Endothelial cell of umbilical vein (primary cell): ENCODE results near the gene MTFR1L. TPM values are rescaled to one million over a fixed set of nuclear protein-coding genes. Genes with fewer than 3 reads are reported as not detected.

ENCODE experiments used
- BruUV-seq: library from RNA; stranded (reverse); fragments of 400-500 nt; replicated peaks from 2 replicates; lab custom pipeline; 2021; lab: Mats Ljungman, UMichigan
- CTCF ChIA-PET: fragments of 300-600, 350-600 bp; sonication (Branson Sonifier 250); formaldehyde crosslinking; loops from one replicate; lab custom pipeline; 2021; ENCODE audit warnings: antibody characterized with exemption, inconsistent platforms; lab: Charles Lee
- POLR2A ChIA-PET: fragments of 300-600, 350-600 bp; sonication (Branson Sonifier 250); formaldehyde crosslinking; loops from one replicate; lab custom pipeline; 2021; ENCODE audit warnings: antibody characterized with exemption, inconsistent platforms; lab: Charles Lee
- DNase-seq: peaks from one replicate; pipeline ENCODE4 v3.0.0-alpha.2; 2011; ENCODE audit warnings: low read depth, low spot score
- FAIRE-seq: peaks from 2 replicates; lab custom pipeline; 2011; peaks lifted over from hg19 to GRCh38; lab: Jason Lieb, UNC
- H2AFZ ChIP-seq: 2 replicates; pipeline ENCODE4 v1.6.0; 2012; ENCODE audit warnings: low read depth, low read length, control low read depth, inconsistent platforms
- H3K27ac ChIP-seq: 2 replicates; pipeline ENCODE4 v1.5.1; 2011; ENCODE audit warnings: low read depth, mild to moderate bottlenecking, control low read depth, low read length, moderate library complexity; ENCODE audit not compliant: insufficient read depth
- H3K27me3 ChIP-seq, 2 experiments: 2 replicates each; pipeline versions ENCODE4 v1.6.0 to v1.6.1; 2011; ENCODE audit warnings: low read length in 2 of 2, mixed read lengths in 1 of 2; ENCODE audit not compliant: control insufficient read depth in 2 of 2, insufficient read depth in 2 of 2
- H3K36me3 ChIP-seq, 2 experiments: 2 replicates in 1 of 2; 3 replicates in 1 of 2; pipeline ENCODE4 v1.5.1; 2011; ENCODE audit warnings: low read length in 2 of 2, mild to moderate bottlenecking in 1 of 2, moderate library complexity in 1 of 2; ENCODE audit not compliant: control insufficient read depth in 2 of 2, insufficient read depth in 2 of 2; ENCODE audit errors: extremely low read depth in 1 of 2
- H3K4me1 ChIP-seq: 3 replicates; pipeline ENCODE4 v1.5.1; 2011; ENCODE audit warnings: mild to moderate bottlenecking, low read length; ENCODE audit not compliant: control insufficient read depth, insufficient read depth; ENCODE audit errors: extremely low read depth
- H3K4me2 ChIP-seq: 2 replicates; pipeline ENCODE4 v1.6.1; 2011; ENCODE audit warnings: low read length, control low read depth, mixed read lengths; ENCODE audit not compliant: insufficient read depth
- H3K4me3 ChIP-seq, 3 experiments: fragments of 200-600 bp in 1 of 3; sonication (generic), shearing (Covaris generic) in 1 of 3; replicated peaks in 1 of 3; 2 replicates each; pipeline ENCODE4 v1.5.1; 2011 to 2016; ENCODE audit warnings: control low read depth in 3 of 3, low read length in 3 of 3, mild to moderate bottlenecking in 2 of 3, inconsistent platforms in 1 of 3, low read depth in 1 of 3, moderate library complexity in 1 of 3; ENCODE audit not compliant: insufficient read depth in 1 of 3
- H3K79me2 ChIP-seq: 2 replicates; pipeline ENCODE4 v1.6.0; 2012; ENCODE audit warnings: low read length, inconsistent platforms; ENCODE audit not compliant: control insufficient read depth, insufficient read depth
- H3K9ac ChIP-seq: replicated peaks from 2 replicates; pipeline ENCODE3; 2011; ENCODE audit warnings: low read length, control low read depth; ENCODE audit not compliant: insufficient read depth; ENCODE audit errors: extremely low read depth
- H3K9me1 ChIP-seq: replicated peaks from 3 replicates; pipeline ENCODE4 v1.6.0; 2011; ENCODE audit warnings: mild to moderate bottlenecking, low read length; ENCODE audit not compliant: control insufficient read depth, insufficient read depth; ENCODE audit errors: extremely low read depth
- H3K9me3 ChIP-seq: replicated peaks from 2 replicates; pipeline ENCODE4 v1.5.1; 2012; ENCODE audit warnings: low read length, inconsistent platforms; ENCODE audit not compliant: control insufficient read depth, insufficient read depth
- H4K20me1 ChIP-seq: replicated peaks from 2 replicates; pipeline ENCODE3; 2011; ENCODE audit warnings: mild to moderate bottlenecking, low read length; ENCODE audit not compliant: control insufficient read depth, insufficient read depth; ENCODE audit errors: extremely low read depth
- EZH2 ChIP-seq: IDR thresholded peaks from 2 replicates; pipeline ENCODE4 v1.6.1; 2012; ENCODE audit warnings: borderline replicate concordance, low read depth, mild to moderate bottlenecking, moderate library complexity, low read length, inconsistent platforms; ENCODE audit not compliant: severe bottlenecking
- FOS ChIP-seq: IDR thresholded peaks from 2 replicates; pipeline ENCODE4 v1.6.1; 2011; ENCODE audit warnings: mild to moderate bottlenecking, low read length, moderate library complexity, borderline replicate concordance; ENCODE audit not compliant: insufficient read depth
- JUN ChIP-seq: IDR thresholded peaks from 2 replicates; pipeline ENCODE4 v1.6.1; 2011; ENCODE audit warnings: borderline replicate concordance, low read depth; ENCODE audit not compliant: insufficient read length, insufficient read depth
- MYC ChIP-seq: IDR thresholded peaks from one replicate; pipeline ENCODE4 v1.6.1; 2011; ENCODE audit warnings: mild to moderate bottlenecking, low read depth, low read length
- POLR2A ChIP-seq: IDR thresholded peaks from 2 replicates; pipeline ENCODE4 v1.6.1; 2012; ENCODE audit warnings: low read depth, mild to moderate bottlenecking, control low read depth, low read length
- POLR2AphosphoS5 ChIP-seq: IDR thresholded peaks from 2 replicates; pipeline ENCODE4 v1.6.1; 2012; ENCODE audit warnings: low read depth, mild to moderate bottlenecking, control low read depth, low read length, moderate library complexity; ENCODE audit not compliant: insufficient read depth
- dilution Hi-C: fragments of 300-500 bp; cut with MboI; formaldehyde crosslinking; loops from one replicate; pipeline ENCODE4 v1.15.0; 2019; ENCODE audit warnings: low sequenced_read_pairs; ENCODE audit not compliant: extremely low pct_ligation_motif_present
- intact Hi-C: fragments of 100-400 bp; cut with micrococcal nuclease; formaldehyde crosslinking; loops from one replicate; pipeline ENCODE4 v1.10.0; 2022
- polyA plus RNA-seq, 4 experiments: library from polyadenylated mRNA; depleted of rRNA in 3 of 4; stranded (reverse) in 3 of 4; unstranded in 1 of 4; fragments of >200 nt; gene quantifications; 2 replicates each; pipeline versions ENCODE4 v1.2.1 to v1.2.3, GENCODE V29; 2011 to 2012; ENCODE audit warnings: missing spikeins in 1 of 4
- small RNA-seq: library from RNA; depleted of rRNA; stranded (forward); fragments of <200 nt; gene quantifications from one replicate; pipeline ENCODE3, GENCODE V24; 2012; ENCODE audit warnings: low replicate concordance, low read depth; ENCODE audit not compliant: insufficient read depth, insufficient read length
- total RNA-seq: library from RNA; stranded (reverse); gene quantifications from 2 replicates; pipeline ENCODE4 v1.2.3, GENCODE V29; 2021
- TF ChIP-seq, protein P1 (sequence below), 2 donors: IDR thresholded peaks; 1 replicate in 1 of 2; 2 replicates in 1 of 2; pipeline ENCODE4 v1.5.1; 2011; ENCODE audit warnings: low read length in 2 of 2, mild to moderate bottlenecking in 2 of 2, moderate library complexity in 2 of 2, control low read depth in 1 of 2, inconsistent platforms in 1 of 2, low read depth in 1 of 2; ENCODE audit not compliant: insufficient read depth in 1 of 2; ENCODE audit errors: extremely low read depth in 1 of 2

Gene MTFR1L
- total and polyA plus RNA-seq, 2 donors (not counting 3 experiments of a cell fraction or from before 2014, with no cell fraction given), result 34.8 to 45.5 TPM

DNA sequence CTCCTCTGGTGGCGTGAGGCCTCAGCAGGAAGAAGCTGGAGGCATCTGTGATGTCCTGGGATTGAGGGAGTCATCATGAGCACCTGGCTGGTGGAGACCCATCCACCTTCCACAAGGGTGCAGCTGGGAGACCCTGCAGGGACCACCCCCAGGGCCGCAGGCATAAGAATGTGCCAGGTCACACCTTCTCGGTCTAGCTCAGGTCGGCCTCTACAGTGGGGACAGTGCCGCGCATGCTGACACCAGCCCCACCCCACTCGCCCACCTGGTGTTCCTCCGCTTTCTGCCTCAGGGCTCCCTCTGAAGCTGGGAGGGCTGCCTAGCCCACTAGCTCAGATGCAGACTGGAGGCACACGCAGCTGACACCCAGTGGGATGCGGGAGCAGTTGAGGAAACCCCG is 61.5 kb downstream of the MTFR1L start:
- H2AFZ ChIP-seq, result no peak overlapping the region
- dilution Hi-C loops (loop anchor here (25.0 kb wide), 1 partner anchor 106 kb away; the partner anchor contains the start of gene PAFAH2), intact Hi-C loops (no loop called here)
- no peaks in the 10 kb centered on the region for H4K20me1 ChIP-seq
- ChIA-PET POLR2A (no interaction called here), CTCF (interaction anchor here (2.4 kb wide), 1 partner anchor 15 kb away, joined by 8 read pairs; no protein-coding TSS in a partner anchor)
- no peaks in the 10 kb centered on the region for H3K79me2 ChIP-seq
- no peak overlapping the region for H3K4me2 ChIP-seq
- BruUV-seq, result no TSS peak
- no peaks in the 10 kb centered on the region for H3K4me1 ChIP-seq
- DNase-seq (no peak), FAIRE-seq (no peak)
- no peaks in the 10 kb centered on the region for H3K9me1 ChIP-seq
- no peak overlapping the region for H3K27ac ChIP-seq
- no peak for TF ChIP-seq MYC
- no peak for TF ChIP-seq POLR2AphosphoS5
- TF ChIP-seq, protein P1, sequence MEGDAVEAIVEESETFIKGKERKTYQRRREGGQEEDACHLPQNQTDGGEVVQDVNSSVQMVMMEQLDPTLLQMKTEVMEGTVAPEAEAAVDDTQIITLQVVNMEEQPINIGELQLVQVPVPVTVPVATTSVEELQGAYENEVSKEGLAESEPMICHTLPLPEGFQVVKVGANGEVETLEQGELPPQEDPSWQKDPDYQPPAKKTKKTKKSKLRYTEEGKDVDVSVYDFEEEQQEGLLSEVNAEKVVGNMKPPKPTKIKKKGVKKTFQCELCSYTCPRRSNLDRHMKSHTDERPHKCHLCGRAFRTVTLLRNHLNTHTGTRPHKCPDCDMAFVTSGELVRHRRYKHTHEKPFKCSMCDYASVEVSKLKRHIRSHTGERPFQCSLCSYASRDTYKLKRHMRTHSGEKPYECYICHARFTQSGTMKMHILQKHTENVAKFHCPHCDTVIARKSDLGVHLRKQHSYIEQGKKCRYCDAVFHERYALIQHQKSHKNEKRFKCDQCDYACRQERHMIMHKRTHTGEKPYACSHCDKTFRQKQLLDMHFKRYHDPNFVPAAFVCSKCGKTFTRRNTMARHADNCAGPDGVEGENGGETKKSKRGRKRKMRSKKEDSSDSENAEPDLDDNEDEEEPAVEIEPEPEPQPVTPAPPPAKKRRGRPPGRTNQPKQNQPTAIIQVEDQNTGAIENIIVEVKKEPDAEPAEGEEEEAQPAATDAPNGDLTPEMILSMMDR (IDR thresholded peaks at IDR 0.05; ENCODE audit: extremely low read depth in 1 of 2, insufficient read depth in 1 of 2, low read depth in 1 of 2, low read length in 2 of 2), result no peak
- no peak for TF ChIP-seq FOS
- no peak for TF ChIP-seq JUN
- TF ChIP-seq POLR2A, result no peak
- no peak for TF ChIP-seq EZH2
- no peak overlapping the region for H3K4me3 ChIP-seq
- H3K36me3 ChIP-seq, result no peaks in the 10 kb centered on the region
- no peak overlapping the region for H3K9ac ChIP-seq
- H3K27me3 ChIP-seq, result no peaks in the 10 kb centered on the region
- no peaks in the 10 kb centered on the region for H3K9me3 ChIP-seq

Small RNA genes lying within 50 kb of the gene (small RNA-seq; reads per million reads assigned to genes)
- not detected for gene RF00019

Other genes starting within 250 kb of the MTFR1L start
- gene MAN1C1, start 203.2 kb upstream of the MTFR1L start, total RNA-seq, result 0.85 and 4.0 TPM in 2 replicates
- 1.5 and 1.7 TPM in 2 replicates for gene MAN1C1, start 203.2 kb upstream of the MTFR1L start, polyA plus RNA-seq
- 166 and 182 TPM in 2 replicates for gene SELENON, start 19.8 kb upstream of the MTFR1L start, total RNA-seq
- 112 and 117 TPM in 2 replicates for gene SELENON, start 19.8 kb upstream of the MTFR1L start, polyA plus RNA-seq
- 4.5 and 4.8 TPM in 2 replicates for gene AUNIP, start 39.5 kb downstream of the MTFR1L start, total RNA-seq
- 1.6 and 1.8 TPM in 2 replicates for gene AUNIP, start 39.5 kb downstream of the MTFR1L start, polyA plus RNA-seq
- gene PAQR7, start 55.8 kb downstream of the MTFR1L start, total RNA-seq, result 8.4 and 9.1 TPM in 2 replicates
- 10.8 and 12.1 TPM in 2 replicates for gene PAQR7, start 55.8 kb downstream of the MTFR1L start, polyA plus RNA-seq
- 491 and 503 TPM in 2 replicates for gene STMN1, start 86.5 kb downstream of the MTFR1L start, total RNA-seq
- gene STMN1, start 86.5 kb downstream of the MTFR1L start, polyA plus RNA-seq, result 63.6 and 102 TPM in 2 replicates
- 5.0 and 6.9 TPM in 2 replicates for gene PAFAH2, start 178.1 kb downstream of the MTFR1L start, total RNA-seq
- 5.0 and 6.0 TPM in 2 replicates for gene PAFAH2, start 178.1 kb downstream of the MTFR1L start, polyA plus RNA-seq
- not detected in 2 replicates for gene EXTL1, start 201.8 kb downstream of the MTFR1L start, total RNA-seq
- gene EXTL1, start 201.8 kb downstream of the MTFR1L start, polyA plus RNA-seq, result not detected in 2 replicates
- not detected in 2 replicates for gene SLC30A2, start 226.2 kb downstream of the MTFR1L start, total RNA-seq
- not detected in 2 replicates for gene SLC30A2, start 226.2 kb downstream of the MTFR1L start, polyA plus RNA-seq
- gene TRIM63, start 247.7 kb downstream of the MTFR1L start, total RNA-seq, result not detected in 2 replicates
- gene TRIM63, start 247.7 kb downstream of the MTFR1L start, polyA plus RNA-seq, result not detected in 2 replicates